ENCODE results near the gene ZNF169. TPM values are rescaled to one million over a fixed set of nuclear protein-coding genes. Genes with fewer than 3 reads are reported as not detected.

The ZNF169 gene
- total and polyA plus RNA-seq, 2 of the 8 experiments (the other 6 are each of a cell fraction or from before 2014, with no cell fraction given): 7.0 to 9.0 TPM

DNA sequence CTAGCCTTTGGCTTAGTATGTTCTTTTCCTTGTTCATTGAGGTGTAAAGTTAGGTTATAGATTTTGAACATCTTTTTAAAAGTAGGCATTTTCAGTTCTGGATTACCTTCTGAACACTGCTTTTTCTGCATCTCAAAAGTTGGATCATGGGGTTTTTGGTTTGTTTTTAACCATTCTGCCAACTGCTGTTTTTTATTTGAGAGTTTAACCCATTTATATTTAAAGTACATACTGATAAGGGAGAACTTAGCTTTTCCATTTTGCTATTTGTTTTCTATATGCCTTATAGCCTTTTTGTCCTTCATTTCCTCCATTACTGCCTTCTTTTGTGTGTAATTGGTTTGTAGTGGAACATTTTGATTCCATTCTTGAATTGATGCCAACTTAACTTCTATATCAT lies 30.5 kb upstream of the ZNF169 start:
- no peak overlapping the region for H2AK5ac ChIP-seq (ENCODE audit: low read depth, low read length)
- no peak overlapping the region for H4K8ac ChIP-seq (ENCODE audit: extremely low read depth, insufficient read depth, low read length)
- no peak overlapping the region for H4K91ac ChIP-seq (replicated peaks; ENCODE audit: insufficient read length, low read length)
- POLR2A ChIA-PET (ENCODE audit: partially characterized antibody): no interaction called here
- CTCF ChIA-PET (ENCODE audit: partially characterized antibody): interaction anchor here (1.3 to 1.5 kb wide), 2 partner anchors 16 to 215 kb away, joined by 3 read pairs; no protein-coding TSS in a partner anchor
- DNase-seq (ENCODE audit: low read depth in 1 of 2, low spot score in 2 of 2) (no peak), FAIRE-seq (no peak)
- no peaks in the 10 kb centered on the region; a peak in 1 of 4 replicates for H3K9me3 ChIP-seq (ENCODE audit: insufficient read depth in 2 of 2, low read depth in 1 of 2, low read length in 1 of 2)
- H3K56ac ChIP-seq (replicated peaks; ENCODE audit: insufficient read length, low read depth, low read length): no peak overlapping the region
- no peaks in the 10 kb centered on the region for H3K27me3 ChIP-seq (replicated peaks in 1 of 4; ENCODE audit: control insufficient read depth in 3 of 4, extremely low read depth in 1 of 4, insufficient read depth in 3 of 4, low read length in 3 of 4)
- no peak overlapping the region for H3K23ac ChIP-seq (ENCODE audit: insufficient read length)
- no peak overlapping the region for H3K4me3 ChIP-seq (ENCODE audit: extremely low read depth in 1 of 4, insufficient read depth in 2 of 4, low read depth in 3 of 4, low read length in 4 of 4)
- H3K79me1 ChIP-seq (ENCODE audit: low read depth, low read length): no peaks in the 10 kb centered on the region
- no peak overlapping the region for H3K9ac ChIP-seq (replicated peaks in 1 of 4; ENCODE audit: extremely low read depth in 1 of 4, low read depth in 3 of 4, low read length in 3 of 4)
- H3K14ac ChIP-seq (ENCODE audit: insufficient read length): no peak overlapping the region
- H2BK20ac ChIP-seq (ENCODE audit: low read length): no peak overlapping the region
- H4K20me1 ChIP-seq (replicated peaks in 1 of 2; ENCODE audit: control insufficient read depth in 1 of 2, insufficient read depth in 2 of 2, low read length in 2 of 2): no peaks in the 10 kb centered on the region
- H2BK120ac ChIP-seq (replicated peaks; ENCODE audit: low read depth, low read length): no peak overlapping the region
- H4K5ac ChIP-seq (ENCODE audit: insufficient read length, low read depth, low read length): no peak overlapping the region
- no peak overlapping the region for H2AFZ ChIP-seq (ENCODE audit: low read length)
- H3K4me2 ChIP-seq (ENCODE audit: insufficient read depth in 1 of 2, low read depth in 2 of 2, low read length in 2 of 2): no peak overlapping the region
- H2BK5ac ChIP-seq (ENCODE audit: low read depth, low read length): no peak overlapping the region
- H3K27ac ChIP-seq (ENCODE audit: low read depth, low read length): no peak overlapping the region
- no peak overlapping the region for H2BK12ac ChIP-seq (ENCODE audit: low read depth, low read length)
- H3K18ac ChIP-seq (ENCODE audit: extremely low read depth, low read length): no peak overlapping the region
- H3K79me2 ChIP-seq (ENCODE audit: control insufficient read depth in 1 of 2, insufficient read depth in 2 of 2, low read length in 2 of 2): no peaks in the 10 kb centered on the region
- no peak overlapping the region for H3K4ac ChIP-seq (replicated peaks; ENCODE audit: insufficient read length, low read depth, low read length)
- H3K4me1 ChIP-seq (replicated peaks in 1 of 4; ENCODE audit: control insufficient read depth in 3 of 4, insufficient read depth in 4 of 4, low read length in 3 of 4): no peaks in the 10 kb centered on the region
- H2BK15ac ChIP-seq (ENCODE audit: low read length): no peak overlapping the region
- H3K23me2 ChIP-seq (ENCODE audit: low read depth, low read length): no peaks in the 10 kb centered on the region
- H3K36me3 ChIP-seq (ENCODE audit: control insufficient read depth in 2 of 4, insufficient read depth in 4 of 4, low read length in 3 of 4): no peaks in the 10 kb centered on the region
- no peak for TF ChIP-seq PHF8 (conservative IDR thresholded peaks at IDR 0.05; ENCODE audit: low read depth, low read length)
- TF ChIP-seq KDM5A (IDR thresholded peaks at IDR 0.05; ENCODE audit: low read length): no peak
- no peak for TF ChIP-seq CEBPB (IDR thresholded peaks at IDR 0.05; ENCODE audit: low read depth, low read length)
- no peak for TF ChIP-seq TEAD4 (IDR thresholded peaks at IDR 0.05; ENCODE audit: low read depth, low read length)
- no peak for TF ChIP-seq E2F6 (IDR thresholded peaks at IDR 0.05)
- TF ChIP-seq SP2 (IDR thresholded peaks at IDR 0.05; ENCODE audit: low read length): no peak
- TF ChIP-seq CBX8 (IDR thresholded peaks at IDR 0.05; ENCODE audit: borderline replicate concordance, low read depth, low read length): no peak
- TF ChIP-seq SAP30 (IDR thresholded peaks at IDR 0.05; ENCODE audit: insufficient read depth, insufficient replicate concordance, low read length): no peak
- no peak for TF ChIP-seq TCF12 (IDR thresholded peaks at IDR 0.05; ENCODE audit: low read depth, low read length)
- TF ChIP-seq RNF2 (IDR thresholded peaks at IDR 0.05; ENCODE audit: borderline replicate concordance, low read depth, low read length, missing control alignments, poor library complexity, severe bottlenecking): no peak
- TF ChIP-seq BCL11A (IDR thresholded peaks at IDR 0.05; ENCODE audit: low read depth in 2 of 2, low read length in 2 of 2): no peak
- TF ChIP-seq TAF7 (optimal IDR thresholded peaks at IDR 0.05; ENCODE audit: borderline replicate concordance, low read depth, low read length): no peak
- no peak for TF ChIP-seq CHD2 (IDR thresholded peaks at IDR 0.05; ENCODE audit: low read length)
- no peak for TF ChIP-seq CREB1 (IDR thresholded peaks at IDR 0.05)
- TF ChIP-seq, protein P1, sequence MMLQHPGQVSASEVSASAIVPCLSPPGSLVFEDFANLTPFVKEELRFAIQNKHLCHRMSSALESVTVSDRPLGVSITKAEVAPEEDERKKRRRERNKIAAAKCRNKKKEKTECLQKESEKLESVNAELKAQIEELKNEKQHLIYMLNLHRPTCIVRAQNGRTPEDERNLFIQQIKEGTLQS (IDR thresholded peaks at IDR 0.05; ENCODE audit: insufficient read depth, low read depth, low read length): no peak

Measured in H1 (cell line).